ENCODE measurements around the gene SETD1A.

The SETD1A gene

DNA sequence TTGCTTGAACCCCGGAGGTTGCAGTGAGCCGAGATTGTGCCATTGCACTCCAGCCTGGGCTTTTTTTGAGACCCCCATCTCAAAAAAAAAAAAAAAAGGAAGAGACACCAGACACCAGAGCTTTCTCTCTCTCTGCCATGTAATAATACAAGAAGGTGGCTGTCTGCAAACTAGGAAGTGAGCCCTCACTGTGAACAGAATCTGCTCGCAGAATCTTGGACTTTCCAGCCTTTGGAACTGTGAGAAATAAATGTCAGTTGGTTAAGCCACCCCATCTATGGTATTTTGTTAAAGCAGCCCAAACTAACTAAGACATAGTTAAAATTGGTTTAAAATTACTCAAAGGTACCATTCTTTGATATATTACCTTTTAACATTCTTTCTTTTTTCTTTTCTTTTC lies 63.0 kb downstream of the SETD1A start:
- DNase-seq (ENCODE audit: low read depth, low spot score) = no peak

DNA sequence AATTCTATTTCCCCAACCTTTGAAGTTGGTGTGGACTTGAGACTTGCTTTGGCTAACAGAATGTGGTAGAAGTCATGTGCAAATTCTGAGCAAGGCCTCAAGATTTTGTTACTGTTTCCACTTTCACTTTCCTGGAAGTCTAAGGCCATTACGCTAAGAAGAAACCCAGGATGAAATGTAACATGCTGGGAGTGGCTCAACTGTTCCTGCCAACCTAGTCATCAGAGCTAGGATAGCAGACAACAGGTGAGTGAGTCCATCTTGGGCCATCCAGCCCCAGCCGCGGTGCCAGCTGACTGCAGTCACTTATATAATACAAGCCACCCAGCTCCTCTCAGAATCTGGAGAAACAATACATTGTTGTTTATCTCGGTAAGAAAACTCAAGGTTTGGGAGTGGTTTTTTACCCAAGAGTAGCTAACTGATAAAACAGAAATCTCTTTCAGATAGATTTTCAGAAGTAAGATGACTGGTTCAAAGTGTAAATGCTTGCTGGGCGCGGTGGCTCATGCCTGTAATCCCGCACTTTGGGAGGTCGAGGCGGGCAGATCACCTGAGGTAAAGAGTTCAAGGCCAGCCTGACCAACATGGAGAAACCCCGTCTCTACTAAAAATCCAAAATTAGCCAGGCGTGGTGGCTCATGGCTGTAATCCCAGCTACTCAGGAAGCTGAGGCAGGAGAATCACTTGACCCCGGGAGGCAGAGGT lies 65.1 kb downstream of the SETD1A start:
- DNase-seq (ENCODE audit: low read depth, low spot score) = no peak

DNA sequence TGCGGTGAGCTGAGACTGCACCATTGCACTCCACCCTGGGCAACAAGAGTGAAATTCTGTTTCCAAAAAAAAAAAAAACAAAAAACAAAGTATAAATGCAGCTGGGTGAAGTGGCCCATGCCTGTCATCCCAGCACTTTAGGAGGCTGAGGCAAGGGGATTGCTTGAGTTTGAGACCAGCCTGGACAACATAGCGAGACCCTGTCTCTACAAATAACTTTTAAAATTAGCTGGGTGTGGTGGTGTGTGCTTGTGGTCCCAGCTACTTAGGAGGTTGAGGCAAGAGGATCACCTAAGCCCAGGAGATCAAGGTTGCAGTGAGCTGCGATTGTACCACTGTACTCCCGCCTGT lies 65.7 kb downstream of the SETD1A start:
- DNase-seq (ENCODE audit: low read depth, low spot score) = no peak

DNA sequence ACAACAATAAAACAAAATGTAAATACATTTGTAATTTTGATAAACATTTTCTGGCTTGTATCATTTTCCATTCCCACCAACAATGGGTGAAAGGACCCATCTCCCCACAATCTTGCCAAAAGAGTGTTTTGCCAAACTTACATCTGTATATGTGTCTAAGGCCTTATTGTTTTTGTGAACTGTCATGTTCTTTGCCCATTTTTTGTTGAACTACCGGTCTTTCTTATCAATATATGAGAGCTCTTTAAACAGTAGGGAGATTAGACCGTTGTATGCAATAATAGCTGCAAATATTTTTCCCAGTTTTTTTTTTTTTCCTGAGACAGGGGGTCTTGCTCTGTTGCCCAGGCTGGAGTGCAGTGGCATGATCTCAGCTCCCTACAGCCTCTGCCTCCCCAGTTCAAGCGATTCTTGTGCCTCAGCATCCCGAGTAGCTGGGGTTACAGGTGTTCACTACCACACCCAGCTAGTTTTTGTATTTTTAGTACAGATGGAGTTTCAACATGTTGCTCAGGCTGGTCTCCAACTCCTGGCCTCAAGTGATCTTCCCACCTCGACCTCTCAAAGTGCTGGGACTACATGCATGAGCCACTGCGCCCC lies 66.2 kb downstream of the SETD1A start:
- DNase-seq (ENCODE audit: low read depth, low spot score) = no peak

DNA sequence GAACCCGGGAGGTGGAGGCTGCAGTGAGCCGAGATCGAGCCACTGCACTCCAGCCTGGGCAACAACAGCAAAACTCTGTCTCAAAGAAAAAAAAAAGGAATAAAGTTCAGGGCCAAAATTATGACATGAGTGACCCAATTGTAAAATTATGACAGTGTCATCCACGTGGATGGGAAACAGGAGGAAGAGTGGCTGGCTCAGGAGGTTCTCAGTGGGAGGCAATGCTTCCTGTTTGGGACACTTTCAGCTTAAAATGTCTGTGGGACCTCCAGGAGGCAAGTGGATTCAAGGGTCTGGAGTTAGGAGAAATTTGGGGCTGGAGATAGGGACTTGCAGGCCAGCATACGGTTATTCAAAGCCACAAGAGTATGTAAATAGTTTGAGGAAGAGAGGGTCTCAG lies 67.8 kb downstream of the SETD1A start:
- no peak for DNase-seq (ENCODE audit: low read depth, low spot score)

DNA sequence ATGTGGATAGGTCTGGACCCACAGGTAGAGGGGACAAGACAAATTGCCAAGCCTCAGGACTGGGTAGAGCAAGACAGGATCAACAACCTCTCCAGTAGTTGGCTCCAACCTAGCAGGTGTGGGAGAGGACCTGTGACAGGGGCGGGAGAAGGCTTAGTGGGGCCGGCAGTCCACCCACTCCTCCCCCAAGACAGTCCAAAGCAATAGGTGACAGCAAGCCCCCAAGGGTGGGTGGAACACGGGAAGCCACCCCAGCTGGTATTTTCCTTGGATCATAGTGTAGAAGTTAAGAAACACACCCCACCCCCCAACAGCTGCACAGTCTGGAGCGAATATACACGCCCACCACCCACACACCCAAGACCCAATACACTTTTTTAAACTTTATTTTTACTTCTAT lies 71.7 kb downstream of the SETD1A start:
- no peak for DNase-seq (ENCODE audit: low read depth, low spot score)

DNA sequence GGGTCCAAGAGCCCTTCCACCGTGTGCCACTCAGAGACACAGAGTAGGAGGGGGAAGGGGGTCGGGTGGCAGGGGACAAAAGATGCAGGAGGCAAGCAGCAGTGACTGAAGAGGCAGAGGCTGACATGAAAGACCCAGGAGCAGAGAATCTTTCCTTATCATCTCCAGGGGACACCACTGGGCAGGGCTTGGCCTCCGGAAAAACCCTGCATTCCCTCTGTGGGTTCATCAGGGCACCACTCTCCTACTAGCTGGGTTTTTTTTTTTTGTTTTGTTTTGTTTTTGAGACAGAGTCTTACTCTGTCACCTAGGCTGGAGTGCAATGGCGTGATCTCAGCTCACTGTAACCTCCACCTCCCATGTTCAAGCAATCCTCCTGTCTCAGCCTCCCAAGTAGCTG lies 73.7 kb downstream of the SETD1A start:
- no peak for DNase-seq (ENCODE audit: low read depth, low spot score)

DNA sequence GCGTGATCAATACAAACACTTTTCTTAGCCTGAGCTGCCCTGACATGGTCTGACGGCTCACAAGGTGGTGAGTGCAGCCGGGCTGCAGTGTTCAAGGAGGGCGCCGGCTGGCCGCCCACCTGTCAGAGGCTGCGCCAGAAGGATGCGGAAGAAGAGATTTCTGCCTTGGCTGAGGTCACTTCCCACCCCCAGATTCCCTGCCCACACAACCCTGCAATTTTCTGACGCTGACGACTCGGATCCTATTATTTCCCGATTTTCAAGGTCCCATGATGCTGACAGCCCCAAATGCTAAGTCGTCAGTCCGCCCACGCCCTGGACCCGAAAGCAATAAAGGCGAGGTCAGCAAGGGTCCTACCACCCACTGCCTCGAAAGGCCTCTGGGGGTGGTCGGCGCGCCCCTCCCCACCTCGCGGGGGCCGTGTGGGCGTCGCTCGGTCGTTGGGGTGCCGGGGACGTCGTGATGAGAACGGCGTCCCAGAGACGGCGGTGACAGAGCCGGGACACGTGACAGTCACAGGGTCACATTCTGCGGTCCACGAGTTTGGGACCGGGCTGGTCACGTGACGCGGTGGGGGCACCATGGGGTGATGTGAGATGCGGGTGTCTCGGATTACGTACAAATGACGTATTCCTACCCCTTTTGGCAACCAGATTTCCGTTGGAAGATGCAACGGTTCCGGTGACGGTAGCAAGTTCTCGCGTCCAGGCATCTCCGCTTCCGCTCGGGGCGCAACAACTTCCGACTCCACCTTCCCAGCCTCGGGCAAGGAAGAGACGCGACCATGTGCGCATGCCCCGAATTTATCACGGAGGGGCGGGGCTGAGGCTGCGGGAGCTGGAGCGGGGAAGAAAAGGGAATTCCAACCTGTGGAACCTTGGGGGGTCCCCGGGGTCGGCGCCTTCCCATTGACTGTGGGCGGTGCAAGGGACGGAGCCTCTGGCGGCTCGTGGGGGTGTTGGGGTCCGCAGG lies 75.5 kb downstream of the SETD1A start, which contains the start of gene STX4:
Gene STX4, plus strand, starts transcription at position 823 of the 973 bp plus-strand sequence. CDS start 248 bp downstream, outside the sequence.
- DNase-seq (ENCODE audit: low read depth, low spot score) = peak; percentile 91

DNA sequence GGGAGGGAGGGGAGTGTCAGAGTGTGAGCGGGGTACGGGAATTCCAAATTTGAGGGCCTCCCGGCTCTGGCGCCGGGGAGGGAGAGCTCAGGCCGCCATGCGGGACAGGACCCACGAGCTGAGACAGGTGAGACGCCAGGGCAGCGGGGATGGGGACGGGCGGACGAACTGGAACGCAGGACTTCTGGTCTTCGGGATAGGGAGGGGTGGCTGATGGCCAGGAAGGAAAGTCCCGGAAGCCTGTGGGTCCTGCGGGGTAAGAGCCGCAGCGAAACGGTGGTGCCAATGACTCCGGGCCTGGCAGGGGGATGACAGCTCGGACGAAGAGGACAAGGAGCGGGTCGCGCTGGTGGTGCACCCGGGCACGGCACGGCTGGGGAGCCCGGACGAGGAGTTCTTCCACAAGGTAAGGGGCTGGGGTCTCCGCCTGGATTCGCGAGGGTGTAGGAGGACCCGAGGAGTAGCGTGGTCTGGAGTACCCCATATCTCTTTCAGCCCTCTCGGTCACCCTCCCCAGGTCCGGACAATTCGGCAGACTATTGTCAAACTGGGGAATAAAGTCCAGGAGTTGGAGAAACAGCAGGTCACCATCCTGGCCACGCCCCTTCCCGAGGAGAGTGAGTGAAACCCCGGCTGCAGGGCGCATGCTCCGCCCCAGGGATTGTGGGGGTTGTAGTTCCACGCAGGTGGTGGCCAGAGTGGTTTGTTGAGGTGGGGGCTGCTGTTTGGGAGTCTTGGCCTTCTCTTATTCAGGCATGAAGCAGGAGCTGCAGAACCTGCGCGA lies 76.3 kb downstream of the SETD1A start:
- DNase-seq (ENCODE audit: low read depth, low spot score) = no peak
